ENCODE results near the gene MORC2.

The MORC2 gene

DNA sequence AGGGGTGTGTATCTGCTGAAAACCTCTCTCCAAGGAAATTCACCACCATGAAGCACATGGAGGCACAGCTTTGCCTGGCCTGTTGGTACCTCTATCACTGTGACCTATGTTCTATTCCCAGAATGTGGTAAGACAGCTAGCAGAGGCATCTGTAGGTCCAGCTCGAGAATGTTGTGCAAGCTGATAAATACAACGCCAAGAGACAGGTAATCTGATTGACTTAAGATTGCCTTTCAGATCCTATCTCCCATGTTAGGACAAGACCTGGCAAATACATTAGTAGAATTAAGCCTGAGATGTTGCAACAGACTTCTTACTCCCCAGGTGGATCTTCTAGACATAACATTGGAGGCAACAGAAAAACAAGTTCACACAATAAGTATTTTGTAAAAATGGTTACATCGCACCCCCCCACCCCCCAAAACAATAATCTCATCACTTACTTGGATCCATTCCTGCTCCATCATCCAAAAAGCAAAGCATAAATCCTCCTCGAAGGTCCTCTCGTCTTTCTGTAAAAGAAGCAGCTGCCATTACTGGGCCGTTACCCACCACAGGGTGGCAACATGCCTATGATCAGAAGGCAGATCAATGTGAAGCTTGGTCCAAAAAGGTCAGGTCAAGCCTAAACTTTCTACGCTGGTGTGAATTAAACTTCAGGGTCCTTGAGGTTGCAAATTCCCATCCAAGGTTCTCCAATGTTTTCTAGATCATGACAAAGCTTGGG lies 18.5 kb downstream of the MORC2 start:
- Histone ChIP-seq H3K4me3 (ENCODE audit: low read length in 2 of 2) (no peak overlapping the region), H3K4me1 (ENCODE audit: control insufficient read depth in 2 of 2, insufficient read depth in 2 of 2, low read length in 2 of 2) (peaks cover 3 to 4% of the 10 kb centered on the region in 2 donors), H3K27ac (ENCODE audit: low read depth in 2 of 2, low read length in 2 of 2) (no peak overlapping the region), H3K9me3 (ENCODE audit: control insufficient read depth in 2 of 2, low read length in 2 of 2) (no peaks in the 10 kb centered on the region), H3K36me3 (ENCODE audit: control insufficient read depth in 2 of 2, insufficient read depth in 2 of 2, low read length in 2 of 2) (peaks cover 56 to 57% of the 10 kb centered on the region in 2 donors), H3K27me3 (ENCODE audit: control insufficient read depth in 2 of 2, insufficient read depth in 2 of 2, low read length in 2 of 2) (no peaks in the 10 kb centered on the region), H3K9ac (ENCODE audit: low read depth in 1 of 2, low read length in 2 of 2) (no peak overlapping the region)

- Histone ChIP-seq H3K27ac (ENCODE audit: low read depth in 2 of 2, low read length in 2 of 2) (no peak overlapping the region), H3K36me3 (ENCODE audit: control insufficient read depth in 2 of 2, insufficient read depth in 2 of 2, low read length in 2 of 2) (peaks cover 66 to 68% of the 10 kb centered on the region in 2 donors)
These were observed 19.6 kb downstream of the MORC2 start for GRCh38 chr22:30948930-30949342.

GRCh38 chr22:30947816-30948454 lies 20.6 kb downstream of the MORC2 start:
- Histone ChIP-seq H3K27ac (ENCODE audit: low read depth in 2 of 2, low read length in 2 of 2) (no peak overlapping the region), H3K36me3 (ENCODE audit: control insufficient read depth in 2 of 2, insufficient read depth in 2 of 2, low read length in 2 of 2) (peaks cover 66 to 67% of the 10 kb centered on the region in 2 donors), H3K27me3 (ENCODE audit: control insufficient read depth in 2 of 2, insufficient read depth in 2 of 2, low read length in 2 of 2) (no peaks in the 10 kb centered on the region), H3K4me3 (ENCODE audit: low read length in 2 of 2) (no peak overlapping the region), H3K9ac (ENCODE audit: low read depth in 1 of 2, low read length in 2 of 2) (peak overlapping the region in 1 of 2 donors; percentile 20), H3K9me3 (ENCODE audit: control insufficient read depth in 2 of 2, low read length in 2 of 2) (no peaks in the 10 kb centered on the region), H3K4me1 (ENCODE audit: control insufficient read depth in 2 of 2, insufficient read depth in 2 of 2, low read length in 2 of 2) (peaks cover 3 to 4% of the 10 kb centered on the region in 2 donors)

More at GRCh38 chr22:30948930-30949342, 19.6 kb downstream of the MORC2 start:
- peaks cover 3 to 4% of the 10 kb centered on the region in 2 donors for H3K4me1 ChIP-seq (ENCODE audit: control insufficient read depth in 2 of 2, insufficient read depth in 2 of 2, low read length in 2 of 2)
- H3K9ac ChIP-seq (ENCODE audit: low read depth in 1 of 2, low read length in 2 of 2): no peak overlapping the region
- no peaks in the 10 kb centered on the region for H3K9me3 ChIP-seq (ENCODE audit: control insufficient read depth in 2 of 2, low read length in 2 of 2)
- no peak overlapping the region for H3K4me3 ChIP-seq (ENCODE audit: low read length in 2 of 2)
- no peaks in the 10 kb centered on the region for H3K27me3 ChIP-seq (ENCODE audit: control insufficient read depth in 2 of 2, insufficient read depth in 2 of 2, low read length in 2 of 2)

- Histone ChIP-seq H3K9me3 (ENCODE audit: control insufficient read depth in 2 of 2, low read length in 2 of 2) (no peaks in the 10 kb centered on the region), H3K9ac (ENCODE audit: low read depth in 1 of 2, low read length in 2 of 2) (no peak overlapping the region), H3K4me1 (ENCODE audit: control insufficient read depth in 2 of 2, insufficient read depth in 2 of 2, low read length in 2 of 2) (peaks cover 3 to 4% of the 10 kb centered on the region in 2 donors), H3K27me3 (ENCODE audit: control insufficient read depth in 2 of 2, insufficient read depth in 2 of 2, low read length in 2 of 2) (no peaks in the 10 kb centered on the region), H3K4me3 (ENCODE audit: low read length in 2 of 2) (no peak overlapping the region), H3K36me3 (ENCODE audit: control insufficient read depth in 2 of 2, insufficient read depth in 2 of 2, low read length in 2 of 2) (peaks cover 66 to 68% of the 10 kb centered on the region in 2 donors), H3K27ac (ENCODE audit: low read depth in 2 of 2, low read length in 2 of 2) (no peak overlapping the region)
These were observed 21.3 kb downstream of the MORC2 start for GRCh38 chr22:30947173-30947815.

DNA sequence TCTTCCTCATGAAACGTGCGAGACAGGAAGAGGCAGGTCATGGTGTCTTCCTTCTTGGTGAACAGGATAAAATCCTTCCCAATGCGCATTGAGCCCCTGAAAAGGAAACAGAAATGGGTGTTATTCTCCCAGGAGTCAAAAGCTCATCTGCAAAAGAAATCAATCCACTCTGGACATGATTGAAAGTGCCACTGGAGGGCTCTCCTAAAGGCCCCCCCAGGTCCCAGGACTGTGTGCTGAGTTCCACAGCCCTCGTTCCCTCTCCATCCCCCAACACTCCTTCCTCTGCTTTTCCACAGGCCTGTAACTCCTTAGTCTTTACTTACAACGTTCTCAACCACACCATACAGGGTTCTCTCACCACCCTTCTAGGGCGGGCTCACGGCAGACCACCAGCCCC lies 22.2 kb downstream of the MORC2 start:
- H3K27ac ChIP-seq (ENCODE audit: low read depth in 2 of 2, low read length in 2 of 2): no peak overlapping the region
- H3K9ac ChIP-seq (ENCODE audit: low read depth in 1 of 2, low read length in 2 of 2): no peak overlapping the region
- H3K4me3 ChIP-seq (ENCODE audit: low read length in 2 of 2): no peak overlapping the region
- peaks cover 3 to 4% of the 10 kb centered on the region in 2 donors for H3K4me1 ChIP-seq (ENCODE audit: control insufficient read depth in 2 of 2, insufficient read depth in 2 of 2, low read length in 2 of 2)
- peaks cover 76% of the 10 kb centered on the region in 2 donors for H3K36me3 ChIP-seq (ENCODE audit: control insufficient read depth in 2 of 2, insufficient read depth in 2 of 2, low read length in 2 of 2)
- H3K27me3 ChIP-seq (ENCODE audit: control insufficient read depth in 2 of 2, insufficient read depth in 2 of 2, low read length in 2 of 2): no peaks in the 10 kb centered on the region
- H3K9me3 ChIP-seq (ENCODE audit: control insufficient read depth in 2 of 2, low read length in 2 of 2): no peaks in the 10 kb centered on the region

GRCh38 chr22:30945653-30946052 lies 22.9 kb downstream of the MORC2 start:
- no peak overlapping the region for H3K9ac ChIP-seq (ENCODE audit: low read depth in 1 of 2, low read length in 2 of 2)
- peaks cover 76 to 78% of the 10 kb centered on the region in 2 donors for H3K36me3 ChIP-seq (ENCODE audit: control insufficient read depth in 2 of 2, insufficient read depth in 2 of 2, low read length in 2 of 2)
- no peaks in the 10 kb centered on the region for H3K27me3 ChIP-seq (ENCODE audit: control insufficient read depth in 2 of 2, insufficient read depth in 2 of 2, low read length in 2 of 2)
- H3K27ac ChIP-seq (ENCODE audit: low read depth in 2 of 2, low read length in 2 of 2): no peak overlapping the region
- no peak overlapping the region for H3K4me3 ChIP-seq (ENCODE audit: low read length in 2 of 2)
- no peaks in the 10 kb centered on the region for H3K9me3 ChIP-seq (ENCODE audit: control insufficient read depth in 2 of 2, low read length in 2 of 2)
- H3K4me1 ChIP-seq (ENCODE audit: control insufficient read depth in 2 of 2, insufficient read depth in 2 of 2, low read length in 2 of 2): peaks cover 3 to 4% of the 10 kb centered on the region in 2 donors

DNA sequence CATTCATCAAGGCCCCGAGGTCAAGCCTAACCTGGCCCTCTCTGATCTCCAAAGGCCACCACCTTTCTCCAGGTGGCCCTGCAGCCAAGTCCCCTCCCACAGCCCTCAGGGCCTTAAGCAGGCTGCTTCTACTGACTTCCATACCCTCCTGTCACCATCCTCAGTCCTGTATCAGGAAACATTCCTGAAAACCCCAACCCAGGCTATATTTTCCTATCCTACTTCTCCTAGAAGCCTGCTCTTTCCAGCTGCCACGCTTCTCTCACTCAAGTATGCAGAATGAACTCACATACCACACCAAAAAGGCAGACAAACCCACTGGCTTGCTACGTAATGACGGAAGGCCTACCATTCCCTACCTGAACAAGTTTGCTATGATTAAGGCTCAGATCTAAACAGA lies 23.6 kb downstream of the MORC2 start:
- Histone ChIP-seq H3K27ac (ENCODE audit: low read depth in 2 of 2, low read length in 2 of 2) (no peak overlapping the region), H3K27me3 (ENCODE audit: control insufficient read depth in 2 of 2, insufficient read depth in 2 of 2, low read length in 2 of 2) (no peaks in the 10 kb centered on the region), H3K36me3 (ENCODE audit: control insufficient read depth in 2 of 2, insufficient read depth in 2 of 2, low read length in 2 of 2) (peaks cover 75 to 76% of the 10 kb centered on the region in 2 donors), H3K4me3 (ENCODE audit: low read length in 2 of 2) (no peak overlapping the region), H3K4me1 (ENCODE audit: control insufficient read depth in 2 of 2, insufficient read depth in 2 of 2, low read length in 2 of 2) (peaks cover 3 to 4% of the 10 kb centered on the region in 2 donors), H3K9ac (ENCODE audit: low read depth in 1 of 2, low read length in 2 of 2) (no peak overlapping the region), H3K9me3 (ENCODE audit: control insufficient read depth in 2 of 2, low read length in 2 of 2) (no peaks in the 10 kb centered on the region)

GRCh38 chr22:30943368-30943767 lies 25.2 kb downstream of the MORC2 start:
- Histone ChIP-seq H3K4me3 (ENCODE audit: low read length in 2 of 2) (no peak overlapping the region), H3K36me3 (ENCODE audit: control insufficient read depth in 2 of 2, insufficient read depth in 2 of 2, low read length in 2 of 2) (peaks cover 69 to 77% of the 10 kb centered on the region in 2 donors), H3K9ac (ENCODE audit: low read depth in 1 of 2, low read length in 2 of 2) (no peak overlapping the region), H3K4me1 (ENCODE audit: control insufficient read depth in 2 of 2, insufficient read depth in 2 of 2, low read length in 2 of 2) (peaks cover 3 to 4% of the 10 kb centered on the region in 2 donors), H3K9me3 (ENCODE audit: control insufficient read depth in 2 of 2, low read length in 2 of 2) (no peaks in the 10 kb centered on the region), H3K27me3 (ENCODE audit: control insufficient read depth in 2 of 2, insufficient read depth in 2 of 2, low read length in 2 of 2) (no peaks in the 10 kb centered on the region), H3K27ac (ENCODE audit: low read depth in 2 of 2, low read length in 2 of 2) (no peak overlapping the region)

DNA sequence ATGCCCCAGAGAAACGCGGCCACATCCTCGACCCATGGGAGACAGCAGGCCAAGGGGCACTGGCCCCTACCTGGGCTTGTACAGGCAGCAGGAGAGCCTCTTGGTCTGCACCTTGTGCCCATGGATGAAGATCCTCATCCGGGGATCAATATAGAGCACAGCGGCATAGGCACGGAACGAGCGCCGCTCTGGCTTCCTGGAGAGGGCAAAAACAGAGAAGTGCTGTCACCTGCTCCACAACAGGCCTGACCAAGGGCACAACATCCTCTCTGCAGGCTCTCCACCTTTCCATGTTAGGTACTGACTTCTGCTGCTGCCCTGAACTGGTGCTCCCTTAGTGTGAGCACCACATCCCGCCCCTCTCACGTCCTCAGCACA lies 27.2 kb downstream of the MORC2 start:
- Histone ChIP-seq H3K36me3 (ENCODE audit: control insufficient read depth in 2 of 2, insufficient read depth in 2 of 2, low read length in 2 of 2) (peaks cover 77 to 85% of the 10 kb centered on the region in 2 donors), H3K4me1 (ENCODE audit: control insufficient read depth in 2 of 2, insufficient read depth in 2 of 2, low read length in 2 of 2) (no peaks in the 10 kb centered on the region), H3K27me3 (ENCODE audit: control insufficient read depth in 2 of 2, insufficient read depth in 2 of 2, low read length in 2 of 2) (no peaks in the 10 kb centered on the region), H3K4me3 (ENCODE audit: low read length in 2 of 2) (no peak overlapping the region), H3K27ac (ENCODE audit: low read depth in 2 of 2, low read length in 2 of 2) (no peak overlapping the region), H3K9ac (ENCODE audit: low read depth in 1 of 2, low read length in 2 of 2) (no peak overlapping the region), H3K9me3 (ENCODE audit: control insufficient read depth in 2 of 2, low read length in 2 of 2) (no peaks in the 10 kb centered on the region)
